C4-2B (cell line): ENCODE results near the gene LAMB1.

Experiments
- H3K27ac ChIP-seq: fragments of 450-650 bp; 2 replicates; pipeline ENCODE4 v1.5.1; 2017
- CTCF ChIP-seq: fragments of 450-650 bp; conservative IDR thresholded peaks from 2 replicates; pipeline ENCODE4 v1.5.1; 2017; ENCODE audit warnings: mild to moderate bottlenecking
- ZFX ChIP-seq: fragments of 450-650 bp; IDR thresholded peaks from 2 replicates; pipeline ENCODE4 v1.6.1; 2017

LAMB1 gene

GRCh38 chr7:107967420-107967819, 35.5 kb downstream of the LAMB1 start:
- TF ChIP-seq ZFX (no peak), CTCF (no peak)
- no peak overlapping the region for H3K27ac ChIP-seq

GRCh38 chr7:107966711-107967110, 36.2 kb downstream of the LAMB1 start:
- H3K27ac ChIP-seq, result no peak overlapping the region

GRCh38 chr7:107964510-107964909, 38.5 kb downstream of the LAMB1 start:
- TF ChIP-seq ZFX (no peak), CTCF (no peak)

More at GRCh38 chr7:107966711-107967110, 36.2 kb downstream of the LAMB1 start:
- TF ChIP-seq CTCF (no peak), ZFX (no peak)

GRCh38 chr7:107962817-107963216, 40.1 kb downstream of the LAMB1 start:
- no peak for TF ChIP-seq CTCF
- TF ChIP-seq ZFX, result no peak
- no peak overlapping the region for H3K27ac ChIP-seq

More at GRCh38 chr7:107964510-107964909, 38.5 kb downstream of the LAMB1 start:
- H3K27ac ChIP-seq, result no peak overlapping the region

GRCh38 chr7:107961405-107961804, 41.6 kb downstream of the LAMB1 start:
- no peak overlapping the region for H3K27ac ChIP-seq
- no peak for TF ChIP-seq CTCF
- no peak for TF ChIP-seq ZFX

GRCh38 chr7:107960272-107960671, 42.7 kb downstream of the LAMB1 start:
- TF ChIP-seq ZFX (no peak), CTCF (no peak)

GRCh38 chr7:107959527-107959898, 43.4 kb downstream of the LAMB1 start:
- peak overlapping the region; percentile 28 for H3K27ac ChIP-seq

More at GRCh38 chr7:107960272-107960671, 42.7 kb downstream of the LAMB1 start:
- no peak overlapping the region for H3K27ac ChIP-seq

More at GRCh38 chr7:107959527-107959898, 43.4 kb downstream of the LAMB1 start:
- TF ChIP-seq ZFX, result no peak
- TF ChIP-seq CTCF, result no peak
